GM23338 (cell line): ENCODE measurements around the gene DNAH8. TPM values are rescaled to one million over a fixed set of nuclear protein-coding genes. Genes with fewer than 3 reads are reported as not detected.

Experiments
- ATAC-seq: fragments of 200-7000 bp; cut with Tn5 transposase; 3 replicates; pipeline ENCODE4 v1.9.1; 2020
- DNase-seq: peaks from one replicate; pipeline ENCODE4 v3.0.0-alpha.2; 2015; ENCODE audit warnings: low spot score
- H2AFZ ChIP-seq: fragments of 200-600 bp; sonication (generic); 2 replicates; pipeline ENCODE4 v1.8.0; 2016; ENCODE audit warnings: antibody characterized with exemption, mild to moderate bottlenecking, moderate library complexity
- H3F3A ChIP-seq: fragments of 200-600 bp; sonication (generic); replicated peaks from 2 replicates; pipeline ENCODE4 v1.8.0; 2017; ENCODE audit warnings: antibody characterized with exemption, mixed run types, low read depth
- H3K27ac ChIP-seq: fragments of 200-600 bp; sonication (generic); 2 replicates; pipeline ENCODE4 v1.6.1; 2016; ENCODE audit warnings: low read depth
- H3K27me3 ChIP-seq: fragments of 200-600 bp; sonication (generic); 2 replicates; pipeline ENCODE4 v1.8.0; 2016; ENCODE audit warnings: mild to moderate bottlenecking, mixed run types, moderate library complexity; ENCODE audit not compliant: insufficient read depth
- H3K36me3 ChIP-seq: fragments of 200-600 bp; sonication (generic); 2 replicates; pipeline ENCODE4 v1.8.0; 2016; ENCODE audit warnings: mild to moderate bottlenecking; ENCODE audit not compliant: insufficient read depth
- H3K4me1 ChIP-seq: fragments of 200-600 bp; sonication (generic); 2 replicates; pipeline ENCODE4 v1.8.0; 2016; ENCODE audit warnings: mild to moderate bottlenecking, moderate library complexity; ENCODE audit not compliant: insufficient read depth
- H3K4me2 ChIP-seq: fragments of 200-600 bp; sonication (generic); 2 replicates; pipeline ENCODE4 v1.7.1; 2017; ENCODE audit warnings: mixed run types
- H3K4me3 ChIP-seq: fragments of 200-600 bp; sonication (generic); 2 replicates; pipeline ENCODE4 v1.6.1; 2016; ENCODE audit warnings: mixed run types
- H3K79me2 ChIP-seq: fragments of 200-600 bp; sonication (generic); replicated peaks from 2 replicates; pipeline ENCODE4 v1.8.0; 2017; ENCODE audit warnings: mild to moderate bottlenecking; ENCODE audit not compliant: insufficient read depth
- H3K9me2 ChIP-seq: fragments of 200-600 bp; sonication (generic); 2 replicates; pipeline ENCODE4 v1.8.0; 2017; ENCODE audit not compliant: insufficient read depth
- H4K20me1 ChIP-seq: fragments of 200-600 bp; sonication (generic); replicated peaks from 2 replicates; pipeline ENCODE4 v1.8.0; 2017; ENCODE audit warnings: mild to moderate bottlenecking; ENCODE audit not compliant: insufficient read depth
- H3K27ac Mint-ChIP-seq: 2 replicates; pipeline ENCODE4 v1.8.0; 2020; ENCODE audit warnings: inconsistent platforms, mild to moderate bottlenecking, moderate library complexity, mixed read lengths
- H3K27me3 Mint-ChIP-seq: 3 replicates; pipeline ENCODE4 v1.8.0; 2022; ENCODE audit warnings: low read depth, mild to moderate bottlenecking, moderate library complexity, mixed read lengths, inconsistent platforms; ENCODE audit not compliant: insufficient read depth, poor library complexity
- H3K36me3 Mint-ChIP-seq: 3 replicates; pipeline ENCODE4 v1.8.0; 2021; ENCODE audit warnings: low read depth, mild to moderate bottlenecking, inconsistent platforms, moderate library complexity, mixed read lengths
- H3K4me1 Mint-ChIP-seq: 3 replicates; pipeline ENCODE4 v1.8.0; 2020; ENCODE audit warnings: mild to moderate bottlenecking, inconsistent platforms, mixed read lengths
- H3K4me3 Mint-ChIP-seq: 3 replicates; pipeline ENCODE4 v1.8.0; 2021; ENCODE audit warnings: moderate library complexity, mild to moderate bottlenecking, inconsistent platforms, mixed read lengths
- H3K9me3 Mint-ChIP-seq: 3 replicates; pipeline ENCODE4 v1.8.0; 2020; ENCODE audit warnings: moderate library complexity, mild to moderate bottlenecking, inconsistent platforms, mixed read lengths
- EZH2 ChIP-seq: fragments of 200-600 bp; sonication (generic); IDR thresholded peaks from one replicate; pipeline ENCODE4 v1.8.0; 2017; ENCODE audit warnings: antibody characterized with exemption, mild to moderate bottlenecking, low read depth; ENCODE audit not compliant: unreplicated experiment
- EZH2phosphoT487 ChIP-seq: fragments of 200-600 bp; sonication (generic); IDR thresholded peaks from one replicate; pipeline ENCODE4 v1.8.1; 2018; ENCODE audit warnings: antibody characterized with exemption; ENCODE audit not compliant: unreplicated experiment
- JUNB ChIP-seq: IDR thresholded peaks from one replicate; pipeline ENCODE4 v1.6.1; 2016; ENCODE audit warnings: antibody characterized with exemption; ENCODE audit not compliant: unreplicated experiment
- POLR2AphosphoS5 ChIP-seq: IDR thresholded peaks from 2 replicates; pipeline ENCODE4 v1.6.1; 2016; ENCODE audit warnings: antibody characterized with exemption, low read depth
- polyA plus RNA-seq: library from polyadenylated mRNA; unstranded; fragments of >200 nt; fragmentation: Nextera tagmentation; extraction: Ambion mirVana; gene quantifications from 2 replicates; pipeline ENCODE4 v1.2.1, GENCODE V29; 2016
- total RNA-seq: library from RNA; depleted of rRNA; stranded (reverse); fragments of >200 nt; shearing (Covaris generic); gene quantifications from 2 replicates; pipeline ENCODE4 v1.2.3, GENCODE V29; 2014
- TF ChIP-seq, protein P1 (sequence below): IDR thresholded peaks from one replicate; pipeline ENCODE4 v1.6.1; 2018; ENCODE audit warnings: antibody characterized with exemption; ENCODE audit not compliant: unreplicated experiment
- TF ChIP-seq, protein P2 (sequence below), 2 experiments: fragments of 200-600 bp in 1 of 2; sonication (generic) in 1 of 2; conservative IDR thresholded peaks; 2 replicates each; pipeline versions ENCODE4 v1.5.1 to v1.6.1; 2016 to 2017; ENCODE audit warnings: antibody characterized with exemption in 2 of 2, low read depth in 2 of 2, mild to moderate bottlenecking in 2 of 2, moderate library complexity in 1 of 2
- TF ChIP-seq, protein P3 (sequence below): IDR thresholded peaks from 2 replicates; pipeline ENCODE4 v1.6.1; 2016; ENCODE audit warnings: antibody characterized with exemption

DNAH8 gene
- total and polyA plus RNA-seq, 2 experiments from 2014 or later: 0.02 TPM; not detected in 1

DNA sequence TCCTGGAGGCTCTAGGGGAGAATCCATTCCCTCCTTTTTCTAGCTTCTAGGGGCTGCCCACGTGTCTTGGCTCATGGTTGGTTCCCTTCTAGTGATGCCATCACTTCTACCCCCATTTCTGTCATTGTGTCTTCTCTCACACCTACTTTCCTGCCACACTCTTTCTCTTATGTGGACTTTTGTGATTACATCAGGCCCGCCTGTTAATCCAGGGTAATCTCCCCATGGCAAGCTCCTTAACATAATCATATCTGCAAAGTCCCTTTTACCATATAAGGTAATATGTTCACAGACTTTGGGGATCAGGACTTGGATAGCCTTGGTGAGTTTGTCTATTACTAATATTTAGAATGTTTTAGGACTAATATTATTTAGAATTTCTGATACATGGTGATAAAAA is 111.9 kb downstream of the DNAH8 start (continued):
- TF ChIP-seq, protein P1, sequence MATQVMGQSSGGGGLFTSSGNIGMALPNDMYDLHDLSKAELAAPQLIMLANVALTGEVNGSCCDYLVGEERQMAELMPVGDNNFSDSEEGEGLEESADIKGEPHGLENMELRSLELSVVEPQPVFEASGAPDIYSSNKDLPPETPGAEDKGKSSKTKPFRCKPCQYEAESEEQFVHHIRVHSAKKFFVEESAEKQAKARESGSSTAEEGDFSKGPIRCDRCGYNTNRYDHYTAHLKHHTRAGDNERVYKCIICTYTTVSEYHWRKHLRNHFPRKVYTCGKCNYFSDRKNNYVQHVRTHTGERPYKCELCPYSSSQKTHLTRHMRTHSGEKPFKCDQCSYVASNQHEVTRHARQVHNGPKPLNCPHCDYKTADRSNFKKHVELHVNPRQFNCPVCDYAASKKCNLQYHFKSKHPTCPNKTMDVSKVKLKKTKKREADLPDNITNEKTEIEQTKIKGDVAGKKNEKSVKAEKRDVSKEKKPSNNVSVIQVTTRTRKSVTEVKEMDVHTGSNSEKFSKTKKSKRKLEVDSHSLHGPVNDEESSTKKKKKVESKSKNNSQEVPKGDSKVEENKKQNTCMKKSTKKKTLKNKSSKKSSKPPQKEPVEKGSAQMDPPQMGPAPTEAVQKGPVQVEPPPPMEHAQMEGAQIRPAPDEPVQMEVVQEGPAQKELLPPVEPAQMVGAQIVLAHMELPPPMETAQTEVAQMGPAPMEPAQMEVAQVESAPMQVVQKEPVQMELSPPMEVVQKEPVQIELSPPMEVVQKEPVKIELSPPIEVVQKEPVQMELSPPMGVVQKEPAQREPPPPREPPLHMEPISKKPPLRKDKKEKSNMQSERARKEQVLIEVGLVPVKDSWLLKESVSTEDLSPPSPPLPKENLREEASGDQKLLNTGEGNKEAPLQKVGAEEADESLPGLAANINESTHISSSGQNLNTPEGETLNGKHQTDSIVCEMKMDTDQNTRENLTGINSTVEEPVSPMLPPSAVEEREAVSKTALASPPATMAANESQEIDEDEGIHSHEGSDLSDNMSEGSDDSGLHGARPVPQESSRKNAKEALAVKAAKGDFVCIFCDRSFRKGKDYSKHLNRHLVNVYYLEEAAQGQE: no peak

DNA sequence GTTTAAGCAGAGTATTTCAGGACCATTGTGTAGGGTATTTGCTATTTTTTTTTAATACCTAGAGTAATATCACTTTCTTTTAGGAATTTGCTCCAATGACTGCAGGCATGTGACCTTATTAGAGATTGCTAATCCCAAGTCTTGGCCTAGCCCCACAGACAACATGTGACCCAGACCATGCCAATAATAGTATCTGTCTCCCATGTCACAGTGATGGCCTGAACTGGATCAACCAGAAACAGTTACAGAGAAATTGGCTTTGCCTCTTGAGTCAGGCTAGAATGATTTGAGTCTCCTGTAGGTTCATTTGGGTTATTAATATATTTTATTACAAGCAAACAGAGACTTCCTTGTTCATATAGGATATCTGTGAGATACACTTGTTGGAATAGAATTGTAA is 116.8 kb downstream of the DNAH8 start:
- no peak overlapping the region for H3K4me3 ChIP-seq
- no peak overlapping the region for H2AFZ ChIP-seq
- H3K36me3 Mint-ChIP-seq: no peaks in the 10 kb centered on the region
- no peaks in the 10 kb centered on the region for H3K36me3 ChIP-seq
- ATAC-seq (no peak), DNase-seq (no peak)
- no peak overlapping the region for H3K27ac Mint-ChIP-seq
- no peaks in the 10 kb centered on the region for H4K20me1 ChIP-seq
- peaks cover 11% of the 10 kb centered on the region for H3K4me1 ChIP-seq
- H3K79me2 ChIP-seq: no peaks in the 10 kb centered on the region
- no peak overlapping the region for H3K27ac ChIP-seq
- TF ChIP-seq, protein P2, sequence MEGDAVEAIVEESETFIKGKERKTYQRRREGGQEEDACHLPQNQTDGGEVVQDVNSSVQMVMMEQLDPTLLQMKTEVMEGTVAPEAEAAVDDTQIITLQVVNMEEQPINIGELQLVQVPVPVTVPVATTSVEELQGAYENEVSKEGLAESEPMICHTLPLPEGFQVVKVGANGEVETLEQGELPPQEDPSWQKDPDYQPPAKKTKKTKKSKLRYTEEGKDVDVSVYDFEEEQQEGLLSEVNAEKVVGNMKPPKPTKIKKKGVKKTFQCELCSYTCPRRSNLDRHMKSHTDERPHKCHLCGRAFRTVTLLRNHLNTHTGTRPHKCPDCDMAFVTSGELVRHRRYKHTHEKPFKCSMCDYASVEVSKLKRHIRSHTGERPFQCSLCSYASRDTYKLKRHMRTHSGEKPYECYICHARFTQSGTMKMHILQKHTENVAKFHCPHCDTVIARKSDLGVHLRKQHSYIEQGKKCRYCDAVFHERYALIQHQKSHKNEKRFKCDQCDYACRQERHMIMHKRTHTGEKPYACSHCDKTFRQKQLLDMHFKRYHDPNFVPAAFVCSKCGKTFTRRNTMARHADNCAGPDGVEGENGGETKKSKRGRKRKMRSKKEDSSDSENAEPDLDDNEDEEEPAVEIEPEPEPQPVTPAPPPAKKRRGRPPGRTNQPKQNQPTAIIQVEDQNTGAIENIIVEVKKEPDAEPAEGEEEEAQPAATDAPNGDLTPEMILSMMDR (conservative IDR thresholded peaks at IDR 0.05; ENCODE audit: low read depth in 2 of 2): no peak
- no peaks in the 10 kb centered on the region for H3K9me3 Mint-ChIP-seq
- no peak overlapping the region for H3K4me3 Mint-ChIP-seq
- H3F3A ChIP-seq: no peaks in the 10 kb centered on the region
- H3K27me3 Mint-ChIP-seq: peaks cover 5% of the 10 kb centered on the region
- H3K27me3 ChIP-seq: no peaks in the 10 kb centered on the region
- H3K4me2 ChIP-seq: no peak overlapping the region
- no peaks in the 10 kb centered on the region for H3K9me2 ChIP-seq
- H3K4me1 Mint-ChIP-seq: peaks cover 18% of the 10 kb centered on the region

DNA sequence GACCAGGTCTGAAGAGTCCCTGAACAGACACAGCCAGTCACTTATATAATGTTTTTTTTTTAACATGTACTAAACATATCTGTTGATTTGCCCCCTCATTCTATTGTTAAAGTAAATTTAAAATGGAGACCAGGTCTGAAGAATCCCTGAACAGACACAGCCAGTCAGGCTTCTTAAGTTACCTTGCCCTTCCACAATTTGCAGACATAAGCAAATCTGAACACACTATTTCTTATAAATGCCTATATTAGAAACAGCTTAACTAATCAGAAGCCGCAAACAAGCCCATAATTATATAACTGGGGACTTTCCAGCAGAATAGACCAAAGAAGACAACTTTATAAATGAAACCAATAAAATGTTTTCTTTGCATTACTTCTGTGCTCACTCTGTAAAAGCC is 118.2 kb downstream of the DNAH8 start:
- H3K27ac ChIP-seq: no peak overlapping the region
- H3K36me3 ChIP-seq: no peaks in the 10 kb centered on the region
- no peak for DNase-seq
- Mint-ChIP-seq H3K4me1 (peaks cover 24% of the 10 kb centered on the region), H3K27me3 (peaks cover 5% of the 10 kb centered on the region), H3K9me3 (no peaks in the 10 kb centered on the region), H3K36me3 (no peaks in the 10 kb centered on the region), H3K4me3 (no peak overlapping the region), H3K27ac (no peak overlapping the region)
- no peak overlapping the region for H3K4me2 ChIP-seq
- H3K79me2 ChIP-seq: no peaks in the 10 kb centered on the region
- no peak overlapping the region for H3K4me3 ChIP-seq
- no peak overlapping the region for H2AFZ ChIP-seq
- H4K20me1 ChIP-seq: no peaks in the 10 kb centered on the region
- H3K4me1 ChIP-seq: peaks cover 16% of the 10 kb centered on the region
- ATAC-seq: no peak
- no peaks in the 10 kb centered on the region for H3K9me2 ChIP-seq
- H3K27me3 ChIP-seq: no peaks in the 10 kb centered on the region
- no peaks in the 10 kb centered on the region for H3F3A ChIP-seq
- TF ChIP-seq, protein P2 (conservative IDR thresholded peaks at IDR 0.05; ENCODE audit: low read depth in 2 of 2): no peak
- TF ChIP-seq POLR2AphosphoS5 (no peak), EZH2 (no peak), JUNB (no peak), EZH2phosphoT487 (no peak)
- TF ChIP-seq, protein P3, sequence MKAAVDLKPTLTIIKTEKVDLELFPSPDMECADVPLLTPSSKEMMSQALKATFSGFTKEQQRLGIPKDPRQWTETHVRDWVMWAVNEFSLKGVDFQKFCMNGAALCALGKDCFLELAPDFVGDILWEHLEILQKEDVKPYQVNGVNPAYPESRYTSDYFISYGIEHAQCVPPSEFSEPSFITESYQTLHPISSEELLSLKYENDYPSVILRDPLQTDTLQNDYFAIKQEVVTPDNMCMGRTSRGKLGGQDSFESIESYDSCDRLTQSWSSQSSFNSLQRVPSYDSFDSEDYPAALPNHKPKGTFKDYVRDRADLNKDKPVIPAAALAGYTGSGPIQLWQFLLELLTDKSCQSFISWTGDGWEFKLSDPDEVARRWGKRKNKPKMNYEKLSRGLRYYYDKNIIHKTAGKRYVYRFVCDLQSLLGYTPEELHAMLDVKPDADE: no peak
